Measurements from ENCODE around the gene PDLIM3. TPM values are rescaled to one million over a fixed set of nuclear protein-coding genes. Genes with fewer than 3 reads are reported as not detected.

Gene PDLIM3
- total RNA-seq, 1 experiment from 2014 or later, result 4.8 TPM

- TF ChIP-seq, protein P1, sequence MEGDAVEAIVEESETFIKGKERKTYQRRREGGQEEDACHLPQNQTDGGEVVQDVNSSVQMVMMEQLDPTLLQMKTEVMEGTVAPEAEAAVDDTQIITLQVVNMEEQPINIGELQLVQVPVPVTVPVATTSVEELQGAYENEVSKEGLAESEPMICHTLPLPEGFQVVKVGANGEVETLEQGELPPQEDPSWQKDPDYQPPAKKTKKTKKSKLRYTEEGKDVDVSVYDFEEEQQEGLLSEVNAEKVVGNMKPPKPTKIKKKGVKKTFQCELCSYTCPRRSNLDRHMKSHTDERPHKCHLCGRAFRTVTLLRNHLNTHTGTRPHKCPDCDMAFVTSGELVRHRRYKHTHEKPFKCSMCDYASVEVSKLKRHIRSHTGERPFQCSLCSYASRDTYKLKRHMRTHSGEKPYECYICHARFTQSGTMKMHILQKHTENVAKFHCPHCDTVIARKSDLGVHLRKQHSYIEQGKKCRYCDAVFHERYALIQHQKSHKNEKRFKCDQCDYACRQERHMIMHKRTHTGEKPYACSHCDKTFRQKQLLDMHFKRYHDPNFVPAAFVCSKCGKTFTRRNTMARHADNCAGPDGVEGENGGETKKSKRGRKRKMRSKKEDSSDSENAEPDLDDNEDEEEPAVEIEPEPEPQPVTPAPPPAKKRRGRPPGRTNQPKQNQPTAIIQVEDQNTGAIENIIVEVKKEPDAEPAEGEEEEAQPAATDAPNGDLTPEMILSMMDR (IDR thresholded peaks at IDR 0.05; ENCODE audit: insufficient read depth in 1 of 2, low read depth in 1 of 2, low read length in 1 of 2, severe bottlenecking in 1 of 2, unreplicated experiment in 1 of 2), result no peak
- no peaks in the 10 kb centered on the region for H3K36me3 Mint-ChIP-seq (ENCODE audit: insufficient read depth, unreplicated experiment)
- intact Hi-C loops (cut with micrococcal nuclease; ENCODE audit: unreplicated experiment), result no loop called here
- H3K9me3 Mint-ChIP-seq (ENCODE audit: unreplicated experiment), result no peaks in the 10 kb centered on the region
- H3K4me1 ChIP-seq, result no peaks in the 10 kb centered on the region
- H3K27ac Mint-ChIP-seq (ENCODE audit: unreplicated experiment), result no peak overlapping the region
- no peaks in the 10 kb centered on the region for H3K36me3 ChIP-seq (ENCODE audit: control insufficient read depth, insufficient read depth, low read length)
- H3K27me3 ChIP-seq (replicated peaks; ENCODE audit: control insufficient read depth, insufficient read depth, low read length), result peaks cover 2% of the 10 kb centered on the region; the same call in 1 of the 2 replicates
- BruUV-seq (replicated peaks), result no TSS peak
- H3K9me3 ChIP-seq, result no peaks in the 10 kb centered on the region
- POLR2A ChIA-PET, result no interaction called here
- no peaks in the 10 kb centered on the region for H3K4me1 Mint-ChIP-seq (ENCODE audit: low read depth, unreplicated experiment)
- no peak overlapping the region for H3K4me3 ChIP-seq (ENCODE audit: low read depth, low read length)
- H3K27me3 Mint-ChIP-seq (ENCODE audit: insufficient read depth, unreplicated experiment), result peaks cover 3% of the 10 kb centered on the region
- no peak for DNase-seq
- H3K4me3 Mint-ChIP-seq (ENCODE audit: unreplicated experiment), result no peak overlapping the region
- CTCF ChIA-PET, result no interaction called here
These were observed 7.5 kb upstream of the PDLIM3 start for GRCh38 chr4:185542626-185543315.

- H3K9me3 Mint-ChIP-seq (ENCODE audit: unreplicated experiment), result no peaks in the 10 kb centered on the region
- H3K9me3 ChIP-seq, result no peaks in the 10 kb centered on the region
- H3K4me3 Mint-ChIP-seq (ENCODE audit: unreplicated experiment), result no peak overlapping the region
- H3K4me3 ChIP-seq (ENCODE audit: low read depth, low read length), result no peak overlapping the region
- DNase-seq, result no peak
- no peaks in the 10 kb centered on the region for H3K36me3 Mint-ChIP-seq (ENCODE audit: insufficient read depth, unreplicated experiment)
- intact Hi-C loops (cut with micrococcal nuclease; ENCODE audit: unreplicated experiment), result no loop called here
- peaks cover 2% of the 10 kb centered on the region for H3K27me3 ChIP-seq (replicated peaks; ENCODE audit: control insufficient read depth, insufficient read depth, low read length)
- CTCF ChIA-PET, result no interaction called here
- POLR2A ChIA-PET, result no interaction called here
- TF ChIP-seq, protein P1 (IDR thresholded peaks at IDR 0.05; ENCODE audit: insufficient read depth in 1 of 2, low read depth in 1 of 2, low read length in 1 of 2, severe bottlenecking in 1 of 2, unreplicated experiment in 1 of 2), result no peak
- no peaks in the 10 kb centered on the region for H3K4me1 ChIP-seq
- no peaks in the 10 kb centered on the region for H3K4me1 Mint-ChIP-seq (ENCODE audit: low read depth, unreplicated experiment)
- no peaks in the 10 kb centered on the region for H3K36me3 ChIP-seq (ENCODE audit: control insufficient read depth, insufficient read depth, low read length)
- peaks cover 3% of the 10 kb centered on the region for H3K27me3 Mint-ChIP-seq (ENCODE audit: insufficient read depth, unreplicated experiment)
- no peak overlapping the region for H3K27ac Mint-ChIP-seq (ENCODE audit: unreplicated experiment)
- BruUV-seq (replicated peaks), result no TSS peak
These were observed 6.0 kb upstream of the PDLIM3 start for GRCh38 chr4:185541251-185541727.

DNA sequence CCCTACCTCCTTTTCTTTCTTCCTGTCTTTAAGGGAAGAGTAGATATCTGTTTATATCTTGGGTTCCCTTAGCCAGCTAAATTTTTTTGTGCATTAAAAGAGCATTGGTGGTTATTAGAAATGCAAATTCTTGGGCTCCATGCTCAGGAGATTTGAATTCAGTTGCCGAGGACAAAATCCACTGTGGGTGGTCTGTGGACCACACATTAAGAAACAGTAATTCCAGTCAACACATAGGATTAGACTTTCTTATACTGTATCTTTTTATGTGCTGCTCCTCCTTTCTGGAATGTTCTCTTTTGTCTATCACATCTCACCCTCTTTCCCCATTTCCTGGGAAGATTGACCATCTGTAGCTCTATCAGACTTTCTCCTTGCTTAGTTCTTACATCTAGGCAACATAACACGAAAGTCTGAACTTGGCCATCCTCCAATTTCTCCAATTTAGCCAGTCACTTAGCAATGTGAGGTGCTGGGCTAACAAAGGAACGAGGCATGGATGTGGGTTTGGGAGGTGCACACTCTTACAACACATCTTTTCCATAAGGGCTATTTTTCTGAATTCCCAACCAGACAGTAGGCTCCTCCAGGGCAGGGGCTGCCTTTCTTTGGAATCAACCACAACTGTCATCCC lies 5.3 kb upstream of the PDLIM3 start:
- no peak for DNase-seq
- Mint-ChIP-seq H3K36me3 (ENCODE audit: insufficient read depth, unreplicated experiment) (no peaks in the 10 kb centered on the region), H3K4me3 (ENCODE audit: unreplicated experiment) (no peak overlapping the region), H3K9me3 (ENCODE audit: unreplicated experiment) (no peaks in the 10 kb centered on the region), H3K27me3 (ENCODE audit: insufficient read depth, unreplicated experiment) (peaks cover 3% of the 10 kb centered on the region), H3K4me1 (ENCODE audit: low read depth, unreplicated experiment) (no peaks in the 10 kb centered on the region), H3K27ac (ENCODE audit: unreplicated experiment) (no peak overlapping the region)
- ChIA-PET CTCF (no interaction called here), POLR2A (no interaction called here)
- H3K27me3 ChIP-seq (replicated peaks; ENCODE audit: control insufficient read depth, insufficient read depth, low read length), result peaks cover 2% of the 10 kb centered on the region
- H3K4me1 ChIP-seq, result peaks cover 4% of the 10 kb centered on the region; the same call in 1 of the 2 replicates
- intact Hi-C loops (cut with micrococcal nuclease; ENCODE audit: unreplicated experiment), result no loop called here
- TF ChIP-seq, protein P1 (IDR thresholded peaks at IDR 0.05; ENCODE audit: insufficient read depth in 1 of 2, low read depth in 1 of 2, low read length in 1 of 2, severe bottlenecking in 1 of 2, unreplicated experiment in 1 of 2), result no peak
- BruUV-seq (replicated peaks), result no TSS peak
- no peak overlapping the region for H3K4me3 ChIP-seq (ENCODE audit: low read depth, low read length)
- no peaks in the 10 kb centered on the region for H3K9me3 ChIP-seq
- no peaks in the 10 kb centered on the region for H3K36me3 ChIP-seq (ENCODE audit: control insufficient read depth, insufficient read depth, low read length)
